ENCODE results near the gene CLPSL1.

The CLPSL1 gene

GRCh38 chr6:35765739-35766138 is 15.1 kb upstream of the CLPSL1 start:
- DNase-seq = no peak

- no peak for DNase-seq
Measured at GRCh38 chr6:35769211-35769610, 11.6 kb upstream of the CLPSL1 start.

- no peak for DNase-seq
Measured at GRCh38 chr6:35771343-35771627, 9.5 kb upstream of the CLPSL1 start.

- no peak for DNase-seq
Measured at GRCh38 chr6:35774116-35774794, 6.6 kb upstream of the CLPSL1 start.

- DNase-seq = no peak
Measured at GRCh38 chr6:35775031-35775430, 5.8 kb upstream of the CLPSL1 start.

- no peak for DNase-seq
Measured at GRCh38 chr6:35776364-35777215, 4.2 kb upstream of the CLPSL1 start, which contains the start of gene CLPSL2. TSS of gene CLPSL2 (plus strand) at chr6:35776598. CDS start at chr6:35776619, 21 bp downstream.

GRCh38 chr6:35777356-35778102 is 3.3 kb upstream of the CLPSL1 start:
- DNase-seq = no peak

GRCh38 chr6:35778437-35778836 is 2.4 kb upstream of the CLPSL1 start:
- no peak for DNase-seq

GRCh38 chr6:35781290-35781689 is 471 bp downstream of the CLPSL1 start:
- no peak for DNase-seq

- DNase-seq = no peak
Measured at GRCh38 chr6:35782424-35782823, 1.6 kb downstream of the CLPSL1 start.

- no peak for DNase-seq
Measured at GRCh38 chr6:35784200-35784599, 3.4 kb downstream of the CLPSL1 start.

- DNase-seq = no peak
Measured at GRCh38 chr6:35786272-35786671, 5.5 kb downstream of the CLPSL1 start.

- DNase-seq = no peak
Measured at GRCh38 chr6:35786810-35787209, 6.0 kb downstream of the CLPSL1 start.

GRCh38 chr6:35787266-35788218 is 6.7 kb downstream of the CLPSL1 start:
- no peak for DNase-seq

GRCh38 chr6:35788423-35788982 is 7.7 kb downstream of the CLPSL1 start:
- DNase-seq = no peak

GRCh38 chr6:35790683-35791082 is 9.9 kb downstream of the CLPSL1 start:
- DNase-seq = no peak

GRCh38 chr6:35794536-35795452 is 14.0 kb downstream of the CLPSL1 start:
- DNase-seq = no peak

GRCh38 chr6:35795453-35796071 is 14.7 kb downstream of the CLPSL1 start:
- DNase-seq = no peak

GRCh38 chr6:35796236-35796635 is 15.4 kb downstream of the CLPSL1 start:
- no peak for DNase-seq

GRCh38 chr6:35797837-35798526 is 17.2 kb downstream of the CLPSL1 start:
- DNase-seq = no peak
